Retinal pigment epithelial cell (primary cell): Measurements from ENCODE around the gene MSANTD1.

Experiments
- DNase-seq: peaks from one replicate; pipeline ENCODE4 v3.0.0-alpha.2; 2010; ENCODE audit warnings: low read depth
- H3K4me3 ChIP-seq: 2 replicates; pipeline ENCODE4 v1.5.1; 2011; ENCODE audit warnings: mild to moderate bottlenecking, low read length, control low read depth, moderate library complexity
- CTCF ChIP-seq: conservative IDR thresholded peaks from 2 replicates; pipeline ENCODE4 v1.5.1; 2011; ENCODE audit warnings: low read depth, low read length, control low read depth, inconsistent platforms

MSANTD1 gene

GRCh38 chr4:3305610-3306371 lies 56.8 kb downstream of the MSANTD1 start:
- no peak for DNase-seq
- no peak for TF ChIP-seq CTCF
- H3K4me3 ChIP-seq = no peak overlapping the region
